Subcutaneous adipose tissue (tissue), 4 donors: ENCODE data around the gene MAGI1. TPM values are rescaled to one million over a fixed set of nuclear protein-coding genes. Genes with fewer than 3 reads are reported as not detected.

Experiments used
- CTCF ChIP-seq: fragments of 450-650 bp; IDR thresholded peaks from one replicate; pipeline ENCODE4 v1.5.1; 2016; ENCODE audit warnings: low read depth, mild to moderate bottlenecking, control low read depth, antibody characterized with exemption, moderate library complexity
- total RNA-seq, 4 donors: library from RNA; depleted of rRNA; stranded (reverse); fragments of >200 nt; gene quantifications; one replicate each; pipeline ENCODE4 v1.1.0, GENCODE V29; 2016

Gene MAGI1
- total RNA-seq, 4 donors from 2014 or later = 15.3 to 56.9 (median 35.4) TPM

DNA sequence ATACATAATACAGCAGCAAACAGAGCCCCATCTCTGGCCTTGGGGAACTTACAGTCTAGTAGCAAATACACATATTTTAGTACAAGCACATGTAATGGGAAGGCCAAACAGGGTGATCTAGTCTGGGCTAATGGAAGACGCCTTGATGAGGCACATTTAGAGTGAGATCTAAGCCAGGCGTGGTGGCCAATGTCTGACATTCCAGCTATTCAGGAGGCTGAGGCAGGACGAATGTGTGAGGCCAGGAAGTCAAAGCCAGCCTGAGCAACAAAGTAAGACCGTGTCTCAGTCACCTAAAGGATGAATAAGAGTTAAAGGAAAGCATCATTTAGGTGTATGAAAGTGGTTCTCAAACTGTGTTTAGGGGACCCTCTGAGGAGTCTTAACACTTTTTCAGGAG, 291.9 kb downstream of the MAGI1 start:
- no peak for TF ChIP-seq CTCF

DNA sequence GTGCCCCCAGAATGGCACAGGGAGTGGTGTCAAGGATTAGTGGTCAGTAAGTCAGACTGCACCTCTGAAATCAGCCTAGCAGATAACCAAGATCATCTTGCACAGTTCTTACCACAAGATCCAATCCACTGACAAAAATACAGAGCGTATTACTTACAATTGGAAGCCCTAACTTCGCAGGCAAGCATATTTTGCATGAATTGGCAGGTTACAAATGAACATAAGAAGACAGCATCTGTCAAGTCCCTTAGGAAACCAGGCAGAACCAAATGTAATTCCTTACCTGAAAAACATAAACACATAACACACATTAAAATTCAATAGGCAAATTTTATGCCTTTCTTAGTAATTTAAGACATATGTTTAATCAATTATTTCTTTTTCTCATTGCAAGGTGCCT, 293.4 kb downstream of the MAGI1 start:
- no peak for TF ChIP-seq CTCF

GRCh38 chr3:65742914-65743313, 295.8 kb downstream of the MAGI1 start:
- TF ChIP-seq CTCF = no peak

- no peak for TF ChIP-seq CTCF
These were observed 297.2 kb downstream of the MAGI1 start for GRCh38 chr3:65741540-65741939.

- TF ChIP-seq CTCF = no peak
These were observed 298.7 kb downstream of the MAGI1 start for GRCh38 chr3:65739901-65740541.

GRCh38 chr3:65734792-65735191, 303.9 kb downstream of the MAGI1 start:
- TF ChIP-seq CTCF = no peak

DNA sequence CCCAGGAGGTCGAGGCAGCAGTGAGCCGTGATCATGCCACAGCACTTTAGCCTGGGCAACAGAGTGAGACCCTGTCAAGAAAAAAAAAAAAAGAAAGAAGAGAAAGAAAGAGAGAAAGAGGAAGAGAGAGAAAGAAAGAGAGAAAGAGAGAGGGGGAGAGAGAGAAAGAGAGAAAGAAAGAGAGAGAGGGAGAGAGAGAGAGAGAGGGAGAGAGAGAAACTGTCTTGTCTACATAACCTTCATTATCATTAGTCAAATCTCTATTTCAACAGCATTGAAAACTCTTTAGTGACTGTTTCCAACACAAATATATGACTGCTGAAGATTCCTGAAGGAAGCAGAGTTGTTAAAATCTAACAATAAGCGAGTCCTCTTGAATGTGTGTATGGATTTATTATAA, 304.3 kb downstream of the MAGI1 start:
- TF ChIP-seq CTCF = no peak
